Activated CD4-positive, alpha-beta T cell treated with anti-CD3 and anti-CD28 coated beads, Interleukin-2, amount 50 U/mL, for 48 hours (primary cell): Measurements from ENCODE around the gene RNF34.
"Not testable (repeated sequence)": the region's sequence is repeated elsewhere in the genome, so short reads cannot be mapped to it uniquely, and the experiment has no call there.

Source experiments
- DNase-seq, 2 experiments: peaks; one replicate each; pipeline ENCODE4 v3.0.0-alpha.2; 2020

The RNF34 gene

GRCh38 chr12:121399391-121400331, at the start of gene RNF34:
Gene RNF34 (plus strand): TSS chr12:121400118. CDS start chr12:121400213, 95 bp downstream.
- DNase-seq: peak; percentile 99

GRCh38 chr12:121351820-121352681, 47.9 kb upstream of the RNF34 start, which contains the start of gene ANAPC5:
Gene ANAPC5 (minus strand): TSS chr12:121352411. CDS start chr12:121352340, 71 bp downstream.
- peak; percentile 89 to 92 for DNase-seq

GRCh38 chr12:121352682-121353018, 47.3 kb upstream of the RNF34 start:
- DNase-seq: no peak

GRCh38 chr12:121355818-121356217, 44.1 kb upstream of the RNF34 start:
- DNase-seq: no peak

- no peak for DNase-seq
Measured at GRCh38 chr12:121356657-121357056, 43.3 kb upstream of the RNF34 start.

GRCh38 chr12:121357331-121357730, 42.6 kb upstream of the RNF34 start:
- no peak for DNase-seq

- no peak for DNase-seq
Measured at GRCh38 chr12:121358073-121358472, 41.8 kb upstream of the RNF34 start.

- DNase-seq: no peak
Measured at GRCh38 chr12:121364683-121365121, 35.2 kb upstream of the RNF34 start.

GRCh38 chr12:121365416-121366062, 34.4 kb upstream of the RNF34 start:
- no peak for DNase-seq

- no peak for DNase-seq
Measured at GRCh38 chr12:121366063-121366459, 33.9 kb upstream of the RNF34 start.

GRCh38 chr12:121371404-121371803, 28.5 kb upstream of the RNF34 start:
- DNase-seq: no peak

GRCh38 chr12:121373755-121374154, 26.2 kb upstream of the RNF34 start:
- DNase-seq: no peak

- DNase-seq: not testable (repeated sequence)
Measured at GRCh38 chr12:121374336-121374735, 25.6 kb upstream of the RNF34 start.

- DNase-seq: not testable (repeated sequence)
Measured at GRCh38 chr12:121374945-121375584, 24.9 kb upstream of the RNF34 start.

GRCh38 chr12:121376754-121377697, 22.9 kb upstream of the RNF34 start:
- no peak for DNase-seq

GRCh38 chr12:121378736-121379135, 21.2 kb upstream of the RNF34 start:
- DNase-seq: no peak

GRCh38 chr12:121379945-121380344, 20.0 kb upstream of the RNF34 start:
- DNase-seq: no peak

- no peak for DNase-seq
Measured at GRCh38 chr12:121383601-121384021, 16.3 kb upstream of the RNF34 start.

- DNase-seq: not testable (repeated sequence)
Measured at GRCh38 chr12:121384891-121385290, 15.0 kb upstream of the RNF34 start.

- no peak for DNase-seq
Measured at GRCh38 chr12:121388421-121388981, 11.4 kb upstream of the RNF34 start.

- no peak for DNase-seq
Measured at GRCh38 chr12:121390856-121391255, 9.1 kb upstream of the RNF34 start.
